Tibial artery (tissue), 4 donors: ENCODE results near the gene PRPF18.

Experiments used
- DNase-seq, 2 donors: peaks; one replicate each; pipeline ENCODE4 v3.0.0-alpha.2; 2019
- H3K27ac ChIP-seq, 2 donors: fragments of 200-600 bp; sonication (generic) in 1 of 2; 1 replicate in 1 of 2; 2 replicates in 1 of 2; pipeline ENCODE4 v1.5.1; 2018 to 2019; ENCODE audit warnings: mild to moderate bottlenecking in 1 of 2
- H3K27me3 ChIP-seq, 2 donors: fragments of 200-600 bp; sonication (generic) in 1 of 2; one replicate each; pipeline versions ENCODE4 v1.5.1 to v1.6.0; 2016 to 2019
- H3K36me3 ChIP-seq, 3 donors: fragments of 200-600 bp; sonication (generic) in 2 of 3; one replicate each; pipeline ENCODE4 v1.5.1; 2016 to 2019; ENCODE audit warnings: mild to moderate bottlenecking in 2 of 3
- H3K4me1 ChIP-seq, 4 donors: fragments of 200-600 bp; sonication (generic) in 2 of 4; 1 replicate in 3 of 4; 2 replicates in 1 of 4; pipeline ENCODE4 v1.5.1; 2016 to 2019
- H3K4me3 ChIP-seq, 2 donors: fragments of 200-600 bp; sonication (generic) in 1 of 2; 1 replicate in 1 of 2; 2 replicates in 1 of 2; pipeline ENCODE4 v1.5.1; 2018 to 2019; ENCODE audit warnings: mild to moderate bottlenecking in 2 of 2
- H3K9me3 ChIP-seq, 3 donors: fragments of 200-600 bp; sonication (generic) in 1 of 3; one replicate each; pipeline ENCODE4 v1.5.1; 2016 to 2019
- CTCF ChIP-seq, 2 experiments: fragments of 200-600 bp in 1 of 2; fragments of 450-650 bp in 1 of 2; IDR thresholded peaks; one replicate each; pipeline ENCODE4 v1.5.1; 2017 to 2019; ENCODE audit warnings: antibody characterized with exemption in 2 of 2, mild to moderate bottlenecking in 1 of 2, moderate library complexity in 1 of 2
- intact Hi-C: fragments of 100-400 bp; cut with DNase I; formaldehyde crosslinking; loops from one replicate; pipeline ENCODE4 v1.15.0; 2023; ENCODE audit warnings: low total_unique reads

Gene PRPF18

GRCh38 chr10:13615650-13616300 lies 29.0 kb downstream of the PRPF18 start:
- DNase-seq, result no peak
- peaks cover 49 to 57% (median 54%) of the 10 kb centered on the region in 3 donors for H3K36me3 ChIP-seq

GRCh38 chr10:13617116-13617515 lies 30.4 kb downstream of the PRPF18 start:
- no peak overlapping the region for H3K27ac ChIP-seq
- DNase-seq, result no peak
- peaks cover 46 to 54% (median 48%) of the 10 kb centered on the region in 3 donors for H3K36me3 ChIP-seq
- no peak overlapping the region for H3K4me3 ChIP-seq
- H3K27me3 ChIP-seq, result no peaks in the 10 kb centered on the region
- intact Hi-C loops, result no loop called here
- H3K4me1 ChIP-seq, result peaks cover 0 to 14% (median 6%) of the 10 kb centered on the region in 4 donors
- TF ChIP-seq CTCF (IDR thresholded peaks at IDR 0.05), result no peak
- no peaks in the 10 kb centered on the region for H3K9me3 ChIP-seq

More at GRCh38 chr10:13615650-13616300, 29.0 kb downstream of the PRPF18 start:
- Histone ChIP-seq H3K27ac (peak overlapping the region in 1 of 2 donors; percentile 38), H3K27me3 (no peaks in the 10 kb centered on the region), H3K9me3 (no peaks in the 10 kb centered on the region), H3K4me1 (peaks cover 0 to 14% (median 6%) of the 10 kb centered on the region in 4 donors), H3K4me3 (no peak overlapping the region)
- intact Hi-C loops, result no loop called here
- TF ChIP-seq CTCF (IDR thresholded peaks at IDR 0.05), result no peak

GRCh38 chr10:13621931-13622330 lies 35.2 kb downstream of the PRPF18 start:
- intact Hi-C loops, result no loop called here
- Histone ChIP-seq H3K36me3 (peaks cover 20 to 44% (median 32%) of the 10 kb centered on the region in 3 donors), H3K27me3 (no peaks in the 10 kb centered on the region), H3K27ac (no peak overlapping the region), H3K4me1 (no peaks in the 10 kb centered on the region), H3K4me3 (no peak overlapping the region), H3K9me3 (no peaks in the 10 kb centered on the region)
- no peak for TF ChIP-seq CTCF (IDR thresholded peaks at IDR 0.05)
- no peak for DNase-seq

GRCh38 chr10:13624630-13625029 lies 37.9 kb downstream of the PRPF18 start:
- no peak overlapping the region for H3K4me3 ChIP-seq
- H3K27me3 ChIP-seq, result no peaks in the 10 kb centered on the region
- H3K9me3 ChIP-seq, result no peaks in the 10 kb centered on the region
- H3K4me1 ChIP-seq, result no peaks in the 10 kb centered on the region
- intact Hi-C loops, result no loop called here
- H3K36me3 ChIP-seq, result peaks cover 6 to 22% (median 12%) of the 10 kb centered on the region in 3 donors
- no peak for TF ChIP-seq CTCF (IDR thresholded peaks at IDR 0.05)
- H3K27ac ChIP-seq, result no peak overlapping the region
- no peak for DNase-seq

- peaks cover 0 to 4% (median under 1%) of the 10 kb centered on the region in 4 donors for H3K4me1 ChIP-seq
- DNase-seq, result no peak
- TF ChIP-seq CTCF (IDR thresholded peaks at IDR 0.05), result no peak
- H3K9me3 ChIP-seq, result no peaks in the 10 kb centered on the region
- intact Hi-C loops, result no loop called here
- no peak overlapping the region for H3K27ac ChIP-seq
- no peaks in the 10 kb centered on the region for H3K27me3 ChIP-seq
- no peak overlapping the region for H3K4me3 ChIP-seq
- peaks cover 0 to 22% (median 4%) of the 10 kb centered on the region in 3 donors for H3K36me3 ChIP-seq
These were observed 40.9 kb downstream of the PRPF18 start for GRCh38 chr10:13627459-13628310.
